ENCODE results near the gene DDX17. TPM values are rescaled to one million over a fixed set of nuclear protein-coding genes. Genes with fewer than 3 reads are reported as not detected.

DDX17 gene
- total RNA-seq (2022; extraction: Qiagen RNA extraction; ENCODE audit: low read depth) = 82.3 to 102 TPM (median 94.1 TPM) in 5 replicates

GRCh38 chr22:38506118-38506962 lies at the start of gene DDX17:
TSS of gene DDX17 (minus strand) at chr22:38506311.

GRCh38 chr22:38467904-38468442 lies 38.1 kb downstream of the DDX17 start, which contains the start of gene KDELR3:
TSS of gene KDELR3 (plus strand) at chr22:38468096. CDS start at chr22:38468234, 138 bp downstream.

GRCh38 chr22:38455076-38455529 lies 51.0 kb downstream of the DDX17 start, which contains the start of gene KCNJ4:
TSS of gene KCNJ4 (minus strand) at chr22:38455199. CDS start at chr22:38428132, 27,067 bp downstream.

Other genes with a start within 250 kb of the DDX17 start
- gene TMEM184B, start 233.3 kb downstream of the DDX17 start, total RNA-seq (2022; extraction: Qiagen RNA extraction; ENCODE audit: low read depth) = 42.7 to 56.7 TPM (median 52.9 TPM) in 5 replicates
- 85.6 to 110 TPM (median 107 TPM) in 5 replicates for gene CSNK1E, start 188.9 kb downstream of the DDX17 start, total RNA-seq (2022; extraction: Qiagen RNA extraction; ENCODE audit: low read depth)
- gene KCNJ4, start 51.1 kb downstream of the DDX17 start, total RNA-seq (2022; extraction: Qiagen RNA extraction; ENCODE audit: low read depth) = 0.29 to 0.46 TPM (median 0.43 TPM) in 5 replicates
- 17.8 to 19.5 TPM (median 19.1 TPM) in 5 replicates for gene KDELR3, start 38.2 kb downstream of the DDX17 start, total RNA-seq (2022; extraction: Qiagen RNA extraction; ENCODE audit: low read depth)
- gene DMC1, start 63.9 kb upstream of the DDX17 start, total RNA-seq (2022; extraction: Qiagen RNA extraction; ENCODE audit: low read depth) = 2.3 to 6.8 TPM (median 3.6 TPM) in 5 replicates
- gene FAM227A, start 150.1 kb upstream of the DDX17 start, total RNA-seq (2022; extraction: Qiagen RNA extraction; ENCODE audit: low read depth) = 0.49 to 1.2 TPM (median 0.68 TPM) in 5 replicates
- 14.2 to 15.7 TPM (median 14.6 TPM) in 5 replicates for gene CBY1, start 150.3 kb upstream of the DDX17 start, total RNA-seq (2022; extraction: Qiagen RNA extraction; ENCODE audit: low read depth)
- gene TOMM22, start 175.6 kb upstream of the DDX17 start, total RNA-seq (2022; extraction: Qiagen RNA extraction; ENCODE audit: low read depth) = 62.0 to 81.3 TPM (median 72.3 TPM) in 5 replicates
- 25.4 to 30.0 TPM (median 29.3 TPM) in 5 replicates for gene JOSD1, start 194.6 kb upstream of the DDX17 start, total RNA-seq (2022; extraction: Qiagen RNA extraction; ENCODE audit: low read depth)
- gene GTPBP1, start 199.6 kb upstream of the DDX17 start, total RNA-seq (2022; extraction: Qiagen RNA extraction; ENCODE audit: low read depth) = 6.0 to 10.0 TPM (median 9.9 TPM) in 5 replicates
- gene SUN2, start 249.7 kb upstream of the DDX17 start, total RNA-seq (2022; extraction: Qiagen RNA extraction; ENCODE audit: low read depth) = 26.4 to 40.2 TPM (median 36.1 TPM) in 5 replicates

Data from A549 treated with GW870086 at 1 μM for 4 hours (cell line).